PC-3 (cell line): ENCODE results near the gene EPHB1.
"Not testable (repeated sequence)": the region's sequence is repeated elsewhere in the genome, so short reads cannot be mapped to it uniquely, and the experiment has no call there.

Experiments
- CTCF ChIP-seq: fragments of 300-600 bp; sonication (generic); conservative IDR thresholded peaks from 2 replicates; pipeline ENCODE4 v1.5.1; 2017; ENCODE audit warnings: antibody characterized with exemption, low read depth, mild to moderate bottlenecking, low read length
- EZH2 ChIP-seq: fragments of 300-600 bp; sonication (generic); IDR thresholded peaks from one replicate; pipeline ENCODE4 v1.6.1; 2017; ENCODE audit warnings: antibody characterized with exemption, mild to moderate bottlenecking, low read length; ENCODE audit not compliant: unreplicated experiment

- not testable (repeated sequence) for TF ChIP-seq CTCF, EZH2
Measured at GRCh38 chr3:134788283-134788682, 6.8 kb upstream of the EPHB1 start.
